ENCODE results near the gene CNGB1.

The CNGB1 gene

GRCh38 chr16:57901480-57902069 lies 69.4 kb downstream of the CNGB1 start:
- no peak for DNase-seq (ENCODE audit: low read depth, low spot score)
- ChIA-PET CTCF (interaction anchor here (0.7 to 11.2 kb wide), 8 partner anchors 11 to 435 kb away, joined by 3 to 161 read pairs (median 10); partner anchors contain the start of genes USB1 and ZNF319), POLR2A (no interaction called here)
- no peak overlapping the region for H3K4me3 ChIP-seq (ENCODE audit: low read depth, low read length)
- TF ChIP-seq, protein P1, sequence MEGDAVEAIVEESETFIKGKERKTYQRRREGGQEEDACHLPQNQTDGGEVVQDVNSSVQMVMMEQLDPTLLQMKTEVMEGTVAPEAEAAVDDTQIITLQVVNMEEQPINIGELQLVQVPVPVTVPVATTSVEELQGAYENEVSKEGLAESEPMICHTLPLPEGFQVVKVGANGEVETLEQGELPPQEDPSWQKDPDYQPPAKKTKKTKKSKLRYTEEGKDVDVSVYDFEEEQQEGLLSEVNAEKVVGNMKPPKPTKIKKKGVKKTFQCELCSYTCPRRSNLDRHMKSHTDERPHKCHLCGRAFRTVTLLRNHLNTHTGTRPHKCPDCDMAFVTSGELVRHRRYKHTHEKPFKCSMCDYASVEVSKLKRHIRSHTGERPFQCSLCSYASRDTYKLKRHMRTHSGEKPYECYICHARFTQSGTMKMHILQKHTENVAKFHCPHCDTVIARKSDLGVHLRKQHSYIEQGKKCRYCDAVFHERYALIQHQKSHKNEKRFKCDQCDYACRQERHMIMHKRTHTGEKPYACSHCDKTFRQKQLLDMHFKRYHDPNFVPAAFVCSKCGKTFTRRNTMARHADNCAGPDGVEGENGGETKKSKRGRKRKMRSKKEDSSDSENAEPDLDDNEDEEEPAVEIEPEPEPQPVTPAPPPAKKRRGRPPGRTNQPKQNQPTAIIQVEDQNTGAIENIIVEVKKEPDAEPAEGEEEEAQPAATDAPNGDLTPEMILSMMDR (IDR thresholded peaks at IDR 0.05; ENCODE audit: insufficient read depth, low read length, missing control alignments) = no peak

GRCh38 chr16:57900796-57901479 lies 70.0 kb downstream of the CNGB1 start:
- POLR2A ChIA-PET = no interaction called here
- DNase-seq (ENCODE audit: low read depth, low spot score) = no peak
- CTCF ChIA-PET = interaction anchor here (0.7 to 11.2 kb wide), 13 partner anchors 11 to 435 kb away, joined by 3 to 161 read pairs (median 7); partner anchors contain the start of genes USB1 and ZNF319
- no peak overlapping the region for H3K4me3 ChIP-seq (ENCODE audit: low read depth, low read length)
- TF ChIP-seq, protein P1 (IDR thresholded peaks at IDR 0.05; ENCODE audit: insufficient read depth, low read length, missing control alignments) = no peak

- no peak for DNase-seq (ENCODE audit: low read depth, low spot score)
- TF ChIP-seq, protein P1 (IDR thresholded peaks at IDR 0.05; ENCODE audit: insufficient read depth, low read length, missing control alignments) = peak; percentile 84
- POLR2A ChIA-PET = no interaction called here
- no peak overlapping the region for H3K4me3 ChIP-seq (ENCODE audit: low read depth, low read length)
- CTCF ChIA-PET = interaction anchor here (0.6 to 11.2 kb wide), 32 partner anchors 9 to 587 kb away, joined by 3 to 161 read pairs (median 4); partner anchors contain the start of genes KATNB1, USB1 and ZNF319
Observed at GRCh38 chr16:57899771-57900661, 70.9 kb downstream of the CNGB1 start.

GRCh38 chr16:57898961-57899360 lies 72.0 kb downstream of the CNGB1 start:
- TF ChIP-seq, protein P1 (IDR thresholded peaks at IDR 0.05; ENCODE audit: insufficient read depth, low read length, missing control alignments) = no peak
- DNase-seq (ENCODE audit: low read depth, low spot score) = no peak
- H3K4me3 ChIP-seq (ENCODE audit: low read depth, low read length) = no peak overlapping the region
- ChIA-PET POLR2A (interaction anchor here (1.2 kb wide), 1 partner anchor 230 kb away, joined by 3 read pairs; the partner anchor contains the start of gene CFAP20), CTCF (interaction anchor here (0.7 to 11.2 kb wide), 29 partner anchors 8 to 760 kb away, joined by 3 to 161 read pairs (median 5); partner anchors contain the start of genes KATNB1, USB1 and ZNF319)

DNA sequence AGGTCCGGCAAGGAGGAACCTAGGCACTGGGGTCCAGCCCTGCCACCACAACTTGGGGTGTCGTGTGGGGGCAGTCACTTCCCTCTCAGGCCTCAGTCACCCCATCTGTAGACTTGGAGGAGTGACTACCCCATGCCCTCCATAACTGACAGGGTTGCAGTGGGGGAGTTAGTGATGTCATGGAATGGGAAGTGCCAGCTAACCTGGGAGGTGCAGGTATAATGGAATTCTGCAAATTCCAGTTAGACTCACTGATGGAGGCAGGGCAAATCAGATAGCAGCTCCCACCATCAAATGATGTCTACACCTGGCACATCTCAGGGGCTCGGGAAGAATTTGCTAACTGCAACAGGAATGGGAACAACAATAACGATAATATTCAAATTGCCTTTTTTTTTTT lies 72.9 kb downstream of the CNGB1 start:
- no peak for DNase-seq (ENCODE audit: low read depth, low spot score)
- POLR2A ChIA-PET = no interaction called here
- TF ChIP-seq, protein P1 (IDR thresholded peaks at IDR 0.05; ENCODE audit: insufficient read depth, low read length, missing control alignments) = no peak
- CTCF ChIA-PET = interaction anchor here (1.2 to 11.2 kb wide), 15 partner anchors 9 to 761 kb away, joined by 3 to 161 read pairs (median 11); partner anchors contain the start of genes USB1 and ZNF319
- H3K4me3 ChIP-seq (ENCODE audit: low read depth, low read length) = no peak overlapping the region

Measured in AG04449 (cell line).